ENCODE data around the gene IKBIP.

- TF ChIP-seq CTCF (conservative IDR thresholded peaks at IDR 0.05 in 1 of 2, IDR thresholded peaks at IDR 0.05 in 1 of 2; ENCODE audit: extremely low read depth in 1 of 2, insufficient read depth in 1 of 2, low read depth in 1 of 2, low read length in 2 of 2): no peak
- TF ChIP-seq EZH2 (IDR thresholded peaks at IDR 0.05; ENCODE audit: borderline replicate concordance, low read length): no peak
Measured at GRCh38 chr12:98644712-98645571, at the start of gene IKBIP, which contains the start of gene APAF1.

Measured in mammary epithelial cell (primary cell).